ENCODE data around the gene TGOLN2. TPM values are rescaled to one million over a fixed set of nuclear protein-coding genes. Genes with fewer than 3 reads are reported as not detected.

The TGOLN2 gene
- total RNA-seq, 1 experiment from 2014 or later, result 43.7 TPM

- H3K9me3 Mint-ChIP-seq, result no peaks in the 10 kb centered on the region
- H3K4me3 Mint-ChIP-seq, result no peak overlapping the region
- TF ChIP-seq TCF7 (CRISPR knock-in tag; IDR thresholded peaks at IDR 0.05; ENCODE audit: low read depth) (no peak), ZNF281 (CRISPR knock-in tag; IDR thresholded peaks at IDR 0.05) (no peak), ZNF317 (CRISPR knock-in tag; IDR thresholded peaks at IDR 0.05; ENCODE audit: borderline replicate concordance, low read depth) (no peak), ZBTB43 (CRISPR knock-in tag; IDR thresholded peaks at IDR 0.05) (no peak), ZNF219 (CRISPR knock-in tag; IDR thresholded peaks at IDR 0.05; ENCODE audit: borderline replicate concordance) (no peak), USF1 (CRISPR knock-in tag; IDR thresholded peaks at IDR 0.05) (no peak), PREB (CRISPR knock-in tag; IDR thresholded peaks at IDR 0.05; ENCODE audit: borderline replicate concordance) (no peak), NFATC4 (CRISPR knock-in tag; IDR thresholded peaks at IDR 0.05) (no peak), PRRX2 (CRISPR knock-in tag; IDR thresholded peaks at IDR 0.05) (no peak), ATF6 (CRISPR knock-in tag; IDR thresholded peaks at IDR 0.05) (no peak), PRDM15 (CRISPR knock-in tag; IDR thresholded peaks at IDR 0.05) (no peak), ZSCAN18 (CRISPR knock-in tag; IDR thresholded peaks at IDR 0.05) (no peak), CTCF (IDR thresholded peaks at IDR 0.05) (no peak), CREB1 (CRISPR knock-in tag; IDR thresholded peaks at IDR 0.05) (no peak), SP1 (CRISPR knock-in tag; conservative IDR thresholded peaks at IDR 0.05) (no peak)
- POLR2A ChIA-PET, result no interaction called here
- no peaks in the 10 kb centered on the region for H3K27me3 Mint-ChIP-seq (ENCODE audit: low read depth)
- DNase-seq (ENCODE audit: low spot score) (no peak), ATAC-seq (no peak)
- CTCF ChIA-PET, result no interaction called here
- H3K36me3 Mint-ChIP-seq, result peaks cover 42% of the 10 kb centered on the region
- no peak overlapping the region for H3K27ac Mint-ChIP-seq
- H3K4me1 Mint-ChIP-seq, result peaks cover 11% of the 10 kb centered on the region
Observed at GRCh38 chr2:85302121-85302520, 25.7 kb downstream of the TGOLN2 start.
